Measurements from ENCODE around the gene ABCB1. TPM values are rescaled to one million over a fixed set of nuclear protein-coding genes. Genes with fewer than 3 reads are reported as not detected.
A peak's percentile ranks its signal among the peaks of the same experiment; 100 is the strongest.

Gene ABCB1
- total and polyA plus RNA-seq, 9 of the 15 experiments (the other 6 are each of a cell fraction or from before 2014, with no cell fraction given) = 0.03 to 0.86 (median 0.52) TPM

GRCh38 chr7:87574630-87575029, 26.1 kb downstream of the ABCB1 start (continued):
- no peak for TF ChIP-seq HMBOX1 (IDR thresholded peaks at IDR 0.05)
- no peak for TF ChIP-seq SMARCA5 (IDR thresholded peaks at IDR 0.05)
- no peak for TF ChIP-seq HDGF (IDR thresholded peaks at IDR 0.05)
- TF ChIP-seq TEAD1 (CRISPR knock-in tag; IDR thresholded peaks at IDR 0.05) = no peak
- TF ChIP-seq CREB3 (tag; conservative IDR thresholded peaks at IDR 0.05; ENCODE audit: low read depth) = no peak
- no peak for TF ChIP-seq NBN (IDR thresholded peaks at IDR 0.05; ENCODE audit: low read depth)
- TF ChIP-seq ARID1B (IDR thresholded peaks at IDR 0.05) = peak; percentile 55
- TF ChIP-seq ID3 (CRISPR knock-in tag; IDR thresholded peaks at IDR 0.05) = no peak
- no peak for TF ChIP-seq ID3 (tag; IDR thresholded peaks at IDR 0.05)
- TF ChIP-seq STAT5B (CRISPR knock-in tag; IDR thresholded peaks at IDR 0.05) = no peak
- TF ChIP-seq PPARD (CRISPR knock-in tag; IDR thresholded peaks at IDR 0.05) = no peak
- TF ChIP-seq CEBPZ (IDR thresholded peaks at IDR 0.05; ENCODE audit: borderline replicate concordance, low read depth, low read length) = no peak
- TF ChIP-seq SREBF2 (CRISPR knock-in tag; IDR thresholded peaks at IDR 0.05) = no peak
- no peak for TF ChIP-seq ZNF384 (IDR thresholded peaks at IDR 0.05; ENCODE audit: low read depth, low read length)
- no peak for TF ChIP-seq HES1 (IDR thresholded peaks at IDR 0.05; ENCODE audit: low read depth)
- TF ChIP-seq EP300 (IDR thresholded peaks at IDR 0.05; ENCODE audit: low read length) = no peak
- no peak for TF ChIP-seq TAF1 (IDR thresholded peaks at IDR 0.05; ENCODE audit: control insufficient read depth, extremely low read depth, insufficient read depth, low read length, severe bottlenecking)
- TF ChIP-seq STAG1 (CRISPR knock-in tag; IDR thresholded peaks at IDR 0.05; ENCODE audit: borderline replicate concordance) = no peak
- TF ChIP-seq TSHZ1 (CRISPR knock-in tag; IDR thresholded peaks at IDR 0.05) = no peak
- TF ChIP-seq ELF2 (CRISPR knock-in tag; IDR thresholded peaks at IDR 0.05) = no peak

Measured in K562 (cell line).